Mesothelial cell of epicardium (in vitro differentiated cells): ENCODE data around the gene RLBP1. TPM values are rescaled to one million over a fixed set of nuclear protein-coding genes. Genes with fewer than 3 reads are reported as not detected.

Source experiments
- DNase-seq, 2 experiments: peaks; one replicate each; pipeline ENCODE4 v3.0.0; 2021; ENCODE audit warnings: low spot score in 2 of 2; ENCODE audit not compliant: unreplicated experiment in 2 of 2
- H3K27ac Mint-ChIP-seq: 2 replicates; pipeline ENCODE4 v1.8.0; 2021; ENCODE audit warnings: mixed read lengths
- H3K27me3 Mint-ChIP-seq: 2 replicates; pipeline ENCODE4 v1.8.0; 2021; ENCODE audit warnings: low read depth, mixed read lengths
- H3K36me3 Mint-ChIP-seq: 2 replicates; pipeline ENCODE4 v1.8.0; 2021; ENCODE audit warnings: mixed read lengths
- H3K4me1 Mint-ChIP-seq: 2 replicates; pipeline ENCODE4 v1.8.0; 2021; ENCODE audit warnings: mixed read lengths
- H3K4me3 Mint-ChIP-seq: 2 replicates; pipeline ENCODE4 v1.8.0; 2021; ENCODE audit warnings: mild to moderate bottlenecking, moderate library complexity, mixed read lengths
- H3K9me3 Mint-ChIP-seq: 2 replicates; pipeline ENCODE4 v1.8.0; 2021; ENCODE audit warnings: mixed read lengths
- total RNA-seq: library from RNA; stranded (reverse); gene quantifications from 3 replicates; pipeline ENCODE4 v1.2.1, GENCODE V29; 2021
- TF ChIP-seq, protein P1 (sequence below): fragments of 200-600 bp; sonication (generic); IDR thresholded peaks from one replicate; pipeline ENCODE4 v1.5.0; 2021; ENCODE audit warnings: antibody characterized with exemption; ENCODE audit not compliant: unreplicated experiment

RLBP1 gene
- total RNA-seq, 1 donor from 2014 or later, result not detected

DNA sequence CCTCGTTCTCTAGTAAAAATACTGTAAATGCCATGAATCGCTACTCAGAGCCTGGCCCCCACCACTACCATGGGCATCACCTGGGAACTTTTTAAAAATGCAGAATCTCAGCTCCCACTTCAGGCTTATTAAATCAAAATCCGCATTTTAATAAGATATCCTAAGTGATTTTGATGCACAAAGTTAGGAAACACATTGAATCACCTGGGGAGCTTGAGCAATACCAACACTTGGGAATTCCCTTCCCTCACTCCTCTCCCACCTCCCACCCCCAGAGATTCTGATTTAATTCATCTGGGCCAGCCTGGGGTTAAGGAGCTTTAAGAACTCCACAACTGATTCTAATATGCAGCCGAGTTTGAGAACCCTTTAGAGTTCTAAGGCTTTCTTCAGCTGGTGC lies 26.8 kb downstream of the RLBP1 start:
- H3K9me3 Mint-ChIP-seq, result no peaks in the 10 kb centered on the region
- peaks cover 13% of the 10 kb centered on the region for H3K4me1 Mint-ChIP-seq
- TF ChIP-seq, protein P1, sequence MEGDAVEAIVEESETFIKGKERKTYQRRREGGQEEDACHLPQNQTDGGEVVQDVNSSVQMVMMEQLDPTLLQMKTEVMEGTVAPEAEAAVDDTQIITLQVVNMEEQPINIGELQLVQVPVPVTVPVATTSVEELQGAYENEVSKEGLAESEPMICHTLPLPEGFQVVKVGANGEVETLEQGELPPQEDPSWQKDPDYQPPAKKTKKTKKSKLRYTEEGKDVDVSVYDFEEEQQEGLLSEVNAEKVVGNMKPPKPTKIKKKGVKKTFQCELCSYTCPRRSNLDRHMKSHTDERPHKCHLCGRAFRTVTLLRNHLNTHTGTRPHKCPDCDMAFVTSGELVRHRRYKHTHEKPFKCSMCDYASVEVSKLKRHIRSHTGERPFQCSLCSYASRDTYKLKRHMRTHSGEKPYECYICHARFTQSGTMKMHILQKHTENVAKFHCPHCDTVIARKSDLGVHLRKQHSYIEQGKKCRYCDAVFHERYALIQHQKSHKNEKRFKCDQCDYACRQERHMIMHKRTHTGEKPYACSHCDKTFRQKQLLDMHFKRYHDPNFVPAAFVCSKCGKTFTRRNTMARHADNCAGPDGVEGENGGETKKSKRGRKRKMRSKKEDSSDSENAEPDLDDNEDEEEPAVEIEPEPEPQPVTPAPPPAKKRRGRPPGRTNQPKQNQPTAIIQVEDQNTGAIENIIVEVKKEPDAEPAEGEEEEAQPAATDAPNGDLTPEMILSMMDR, result no peak

DNA sequence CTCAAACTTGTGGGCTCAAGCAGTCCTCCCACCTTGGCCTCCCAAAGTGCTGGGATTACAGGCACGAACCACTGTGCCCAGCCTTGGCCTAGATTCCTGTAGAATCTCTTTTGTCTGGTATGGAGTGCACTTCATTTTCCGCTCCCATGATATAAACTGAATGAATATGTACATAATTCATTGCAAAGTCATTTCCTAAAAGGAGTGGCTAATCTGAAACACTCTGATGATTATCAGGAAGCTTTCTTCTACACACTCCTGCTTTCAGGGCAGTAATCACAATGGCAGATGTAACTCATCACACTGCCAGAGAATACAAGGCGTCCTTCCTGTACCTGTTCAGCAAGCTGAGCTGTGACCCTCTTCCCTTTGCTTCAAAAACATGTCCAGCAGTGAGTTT lies 28.6 kb downstream of the RLBP1 start:
- TF ChIP-seq, protein P1, result no peak
- H3K4me3 Mint-ChIP-seq, result no peak overlapping the region
- peaks cover 17% of the 10 kb centered on the region for H3K36me3 Mint-ChIP-seq
- peaks cover 9% of the 10 kb centered on the region for H3K4me1 Mint-ChIP-seq
- no peaks in the 10 kb centered on the region for H3K9me3 Mint-ChIP-seq
- H3K27ac Mint-ChIP-seq, result no peak overlapping the region
- no peak for DNase-seq
- no peaks in the 10 kb centered on the region for H3K27me3 Mint-ChIP-seq

More for the DNA sequence above, 26.8 kb downstream of the RLBP1 start:
- no peak for DNase-seq
- Mint-ChIP-seq H3K4me3 (no peak overlapping the region), H3K27ac (no peak overlapping the region), H3K27me3 (no peaks in the 10 kb centered on the region), H3K36me3 (peaks cover 17% of the 10 kb centered on the region)

DNA sequence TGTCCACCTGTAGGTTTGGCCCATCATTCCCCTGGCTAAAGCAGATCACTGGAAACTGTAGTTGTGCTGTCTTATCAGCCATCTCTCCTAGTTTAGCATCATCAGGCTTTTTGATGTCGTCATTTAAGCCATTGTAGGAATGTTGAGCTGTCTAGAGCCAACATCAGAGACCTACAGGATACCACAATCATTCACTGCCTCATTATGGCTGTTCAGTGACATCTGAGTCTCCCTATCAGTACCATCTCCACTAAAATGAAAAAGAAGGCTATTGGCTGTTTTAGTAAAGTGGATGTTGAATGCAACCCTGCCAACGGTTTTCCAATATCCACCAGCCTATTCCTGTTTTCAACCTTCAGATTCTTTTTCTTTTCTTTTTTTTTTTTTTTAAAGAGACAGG lies 29.2 kb downstream of the RLBP1 start:
- Mint-ChIP-seq H3K9me3 (no peaks in the 10 kb centered on the region), H3K4me3 (no peak overlapping the region), H3K36me3 (peaks cover 17% of the 10 kb centered on the region), H3K27ac (no peak overlapping the region), H3K4me1 (peaks cover 5% of the 10 kb centered on the region), H3K27me3 (no peaks in the 10 kb centered on the region)
- TF ChIP-seq, protein P1, result no peak
- no peak for DNase-seq

DNA sequence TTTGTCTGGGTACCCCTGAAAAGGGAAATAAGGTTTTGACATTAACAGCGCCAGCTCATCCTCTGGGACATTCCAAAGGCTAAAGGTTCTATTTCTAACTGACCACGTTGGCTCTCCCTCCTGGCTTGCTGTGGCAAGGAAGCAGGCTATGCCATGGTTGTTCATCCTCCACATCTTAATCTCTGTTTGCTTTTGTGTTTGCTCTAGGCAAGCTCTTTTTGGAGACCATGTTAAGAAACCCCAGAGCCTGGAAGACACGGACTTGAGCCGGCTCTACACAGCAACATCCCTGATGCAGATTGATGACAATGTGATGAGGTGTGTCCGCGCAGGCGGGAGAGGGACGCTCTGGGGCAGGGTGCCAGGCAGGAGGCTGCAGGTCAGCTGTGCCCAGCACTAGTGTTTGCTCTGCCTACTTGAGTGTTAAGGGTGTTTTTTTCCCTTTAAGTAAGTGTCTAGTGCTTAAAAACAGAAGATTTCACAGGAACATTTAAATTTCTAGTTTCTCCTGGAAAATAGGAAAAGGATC lies 33.3 kb downstream of the RLBP1 start:
- Mint-ChIP-seq H3K27me3 (no peaks in the 10 kb centered on the region), H3K4me3 (no peak overlapping the region), H3K4me1 (no peaks in the 10 kb centered on the region), H3K36me3 (peaks cover 9% of the 10 kb centered on the region), H3K9me3 (no peaks in the 10 kb centered on the region), H3K27ac (no peak overlapping the region)
- TF ChIP-seq, protein P1, result no peak
- no peak for DNase-seq

DNA sequence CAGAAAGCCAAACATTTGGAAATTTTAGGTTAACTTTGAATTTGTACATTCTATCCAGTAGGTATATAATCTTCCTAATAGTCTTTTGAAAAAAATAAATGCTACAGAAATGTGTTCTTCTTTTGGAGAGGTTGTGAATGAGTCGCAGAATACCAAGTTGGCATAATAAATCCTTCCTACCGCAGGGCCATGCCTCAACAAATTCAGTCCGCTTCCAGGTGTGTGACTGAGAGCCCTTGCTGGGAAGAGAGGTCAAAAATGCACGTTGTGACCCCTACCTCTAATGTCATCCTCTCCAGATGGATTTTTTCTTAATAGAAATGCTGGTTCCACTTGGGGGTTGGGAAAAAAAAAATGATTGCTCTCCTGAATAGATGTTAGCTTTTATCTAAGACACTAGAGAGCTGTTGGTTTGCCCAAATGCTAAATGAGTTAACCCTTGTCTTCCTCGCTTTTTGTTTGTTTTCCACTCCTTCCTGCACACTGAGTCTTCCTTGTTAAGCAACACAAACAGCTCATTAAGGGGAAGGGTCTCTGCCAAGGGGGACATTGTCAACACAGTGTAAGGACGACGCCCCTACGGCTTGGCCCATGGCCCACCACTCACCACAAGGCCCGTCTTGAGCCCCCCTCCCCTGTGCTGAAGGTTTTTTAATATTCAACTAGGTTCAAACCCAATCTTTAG lies 33.9 kb downstream of the RLBP1 start:
- Mint-ChIP-seq H3K36me3 (peaks cover 8% of the 10 kb centered on the region), H3K27ac (no peak overlapping the region), H3K4me3 (no peak overlapping the region), H3K4me1 (no peaks in the 10 kb centered on the region), H3K9me3 (no peaks in the 10 kb centered on the region), H3K27me3 (no peaks in the 10 kb centered on the region)
- no peak for DNase-seq
- TF ChIP-seq, protein P1, result no peak

DNA sequence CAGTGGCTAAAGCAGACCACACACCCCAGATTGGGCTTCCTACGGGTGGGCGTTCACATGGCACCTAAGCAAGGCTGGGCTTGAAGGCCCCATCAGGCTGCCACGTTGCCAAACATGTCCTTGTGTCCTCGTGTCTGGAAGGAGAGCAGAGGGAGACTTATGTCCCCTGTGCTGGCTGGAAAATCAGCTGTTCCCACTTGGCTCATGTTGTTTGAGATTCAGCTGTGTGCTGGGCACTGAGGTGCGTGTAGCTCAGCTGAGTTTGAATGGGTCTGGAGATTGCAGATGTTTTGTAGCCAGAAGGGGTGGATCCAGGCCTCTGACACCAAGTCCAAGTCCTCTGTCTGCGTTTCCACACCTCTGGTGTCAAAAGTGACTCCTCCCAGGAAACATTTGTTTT lies 34.6 kb downstream of the RLBP1 start:
- no peaks in the 10 kb centered on the region for H3K4me1 Mint-ChIP-seq
- TF ChIP-seq, protein P1, result no peak
- DNase-seq, result no peak
- no peak overlapping the region for H3K4me3 Mint-ChIP-seq
- H3K27ac Mint-ChIP-seq, result no peak overlapping the region
- H3K36me3 Mint-ChIP-seq, result peaks cover 8% of the 10 kb centered on the region
- H3K9me3 Mint-ChIP-seq, result no peaks in the 10 kb centered on the region
- H3K27me3 Mint-ChIP-seq, result no peaks in the 10 kb centered on the region
